ENCODE data around the gene SPSB4. TPM values are rescaled to one million over a fixed set of nuclear protein-coding genes. Genes with fewer than 3 reads are reported as not detected.
A peak's percentile ranks its signal among the peaks of the same experiment; 100 is the strongest.

The SPSB4 gene
- total RNA-seq, 2 donors from 2014 or later, result 18.2 to 48.1 TPM

DNA sequence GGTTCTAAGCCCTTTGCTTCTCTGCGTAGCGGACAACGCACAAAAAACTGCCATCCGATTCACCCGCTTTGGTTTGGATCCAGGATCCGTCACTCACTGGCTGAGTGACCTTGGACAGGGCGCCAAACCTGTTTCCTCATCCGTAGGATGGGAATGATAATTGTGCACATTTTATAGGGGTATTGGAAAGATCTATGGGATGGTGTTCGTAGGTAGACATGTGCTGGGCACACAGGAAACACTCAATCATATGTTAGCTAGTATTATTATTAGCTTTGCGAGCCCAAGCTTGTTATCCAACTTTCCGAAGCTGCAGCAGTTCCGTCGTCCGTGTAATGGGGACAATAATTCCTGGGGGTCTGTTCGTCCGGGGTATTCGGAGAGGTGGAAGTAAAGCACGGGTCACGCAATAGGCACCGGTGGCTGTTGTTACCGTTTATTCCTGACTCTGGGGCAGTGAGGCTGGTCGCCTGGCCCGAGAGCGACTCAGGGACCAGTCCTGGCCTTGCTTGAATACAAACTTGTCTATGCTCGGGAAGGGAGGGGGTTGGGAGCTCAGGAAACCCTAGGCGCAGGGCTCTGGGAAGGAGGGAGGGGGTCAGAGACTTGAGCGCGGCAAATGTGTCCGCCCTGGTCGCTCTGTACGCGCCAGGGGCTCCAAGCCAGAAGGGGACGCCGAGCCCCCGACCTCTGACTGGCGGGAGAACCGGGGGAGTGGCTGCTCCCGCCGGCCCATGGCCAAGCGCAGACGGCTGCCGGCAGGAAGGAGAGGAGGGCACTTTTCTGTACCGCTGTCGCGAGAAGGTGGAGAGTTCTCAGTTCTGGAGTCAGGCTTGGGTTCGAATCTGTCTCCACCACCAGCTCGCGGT, 1.3 kb downstream of the SPSB4 start:
- TF ChIP-seq, protein P1, sequence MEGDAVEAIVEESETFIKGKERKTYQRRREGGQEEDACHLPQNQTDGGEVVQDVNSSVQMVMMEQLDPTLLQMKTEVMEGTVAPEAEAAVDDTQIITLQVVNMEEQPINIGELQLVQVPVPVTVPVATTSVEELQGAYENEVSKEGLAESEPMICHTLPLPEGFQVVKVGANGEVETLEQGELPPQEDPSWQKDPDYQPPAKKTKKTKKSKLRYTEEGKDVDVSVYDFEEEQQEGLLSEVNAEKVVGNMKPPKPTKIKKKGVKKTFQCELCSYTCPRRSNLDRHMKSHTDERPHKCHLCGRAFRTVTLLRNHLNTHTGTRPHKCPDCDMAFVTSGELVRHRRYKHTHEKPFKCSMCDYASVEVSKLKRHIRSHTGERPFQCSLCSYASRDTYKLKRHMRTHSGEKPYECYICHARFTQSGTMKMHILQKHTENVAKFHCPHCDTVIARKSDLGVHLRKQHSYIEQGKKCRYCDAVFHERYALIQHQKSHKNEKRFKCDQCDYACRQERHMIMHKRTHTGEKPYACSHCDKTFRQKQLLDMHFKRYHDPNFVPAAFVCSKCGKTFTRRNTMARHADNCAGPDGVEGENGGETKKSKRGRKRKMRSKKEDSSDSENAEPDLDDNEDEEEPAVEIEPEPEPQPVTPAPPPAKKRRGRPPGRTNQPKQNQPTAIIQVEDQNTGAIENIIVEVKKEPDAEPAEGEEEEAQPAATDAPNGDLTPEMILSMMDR (IDR thresholded peaks at IDR 0.05), result no peak
- peak; percentile 44 to 54 (median 52) for TF ChIP-seq POLR2A (IDR thresholded peaks at IDR 0.05)
- intact Hi-C loops (cut with DNase I), result no loop called here
- peak overlapping the region; percentile 71 to 92 (median 81) for H3K27ac ChIP-seq
- no peaks in the 10 kb centered on the region for H3K27me3 ChIP-seq
- ATAC-seq (peak; percentile 43), DNase-seq (peak; percentile 67 to 80 (median 76))
- peaks cover 62% of the 10 kb centered on the region for H3K4me1 ChIP-seq
- H3K9me3 ChIP-seq, result no peaks in the 10 kb centered on the region
- no peaks in the 10 kb centered on the region for H3K36me3 ChIP-seq (replicated peaks in 1 of 2; ENCODE audit: insufficient read depth in 1 of 2, low read depth in 2 of 2)
- WGBS, 2 donors, result 1 to 2% methylated on average over 30 to 48 of the region's 48 CpGs
- H3K4me3 ChIP-seq, result peak overlapping the region; percentile 14 to 30

DNA sequence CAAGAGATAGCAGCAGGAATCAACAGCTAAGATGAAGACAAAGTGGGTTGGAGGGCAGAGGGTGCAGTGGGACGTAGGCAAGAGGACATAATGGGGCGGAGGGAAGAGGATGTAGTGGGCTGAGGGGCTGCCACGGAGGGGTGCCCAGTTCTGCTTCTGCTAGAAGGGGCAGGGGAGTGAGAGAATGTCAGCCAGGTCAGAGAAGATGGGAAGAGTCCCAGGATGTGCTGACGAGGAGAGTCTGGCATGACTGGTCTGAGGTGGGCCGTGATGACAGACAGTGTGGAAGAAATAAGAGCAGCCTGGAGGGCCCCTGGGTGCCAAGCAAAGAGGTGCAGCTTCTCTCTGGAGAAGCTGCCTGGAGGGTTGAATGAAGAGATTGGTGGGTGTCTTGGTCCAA, 4.0 kb downstream of the SPSB4 start:
- no peak overlapping the region for H3K4me3 ChIP-seq
- H3K36me3 ChIP-seq (replicated peaks in 1 of 2; ENCODE audit: insufficient read depth in 1 of 2, low read depth in 2 of 2), result no peaks in the 10 kb centered on the region
- ATAC-seq (no peak), DNase-seq (no peak)
- H3K4me1 ChIP-seq, result peaks cover 86% of the 10 kb centered on the region
- intact Hi-C loops (cut with DNase I), result no loop called here
- peak overlapping the region in 1 of 4 donors; percentile 41 for H3K27ac ChIP-seq
- TF ChIP-seq, protein P1 (IDR thresholded peaks at IDR 0.05), result no peak
- no peak for TF ChIP-seq POLR2A (IDR thresholded peaks at IDR 0.05)
- H3K27me3 ChIP-seq, result no peaks in the 10 kb centered on the region
- H3K9me3 ChIP-seq, result no peaks in the 10 kb centered on the region
- 75 to 88% methylated on average over 5 of the region's 5 CpGs for WGBS, 2 donors

DNA sequence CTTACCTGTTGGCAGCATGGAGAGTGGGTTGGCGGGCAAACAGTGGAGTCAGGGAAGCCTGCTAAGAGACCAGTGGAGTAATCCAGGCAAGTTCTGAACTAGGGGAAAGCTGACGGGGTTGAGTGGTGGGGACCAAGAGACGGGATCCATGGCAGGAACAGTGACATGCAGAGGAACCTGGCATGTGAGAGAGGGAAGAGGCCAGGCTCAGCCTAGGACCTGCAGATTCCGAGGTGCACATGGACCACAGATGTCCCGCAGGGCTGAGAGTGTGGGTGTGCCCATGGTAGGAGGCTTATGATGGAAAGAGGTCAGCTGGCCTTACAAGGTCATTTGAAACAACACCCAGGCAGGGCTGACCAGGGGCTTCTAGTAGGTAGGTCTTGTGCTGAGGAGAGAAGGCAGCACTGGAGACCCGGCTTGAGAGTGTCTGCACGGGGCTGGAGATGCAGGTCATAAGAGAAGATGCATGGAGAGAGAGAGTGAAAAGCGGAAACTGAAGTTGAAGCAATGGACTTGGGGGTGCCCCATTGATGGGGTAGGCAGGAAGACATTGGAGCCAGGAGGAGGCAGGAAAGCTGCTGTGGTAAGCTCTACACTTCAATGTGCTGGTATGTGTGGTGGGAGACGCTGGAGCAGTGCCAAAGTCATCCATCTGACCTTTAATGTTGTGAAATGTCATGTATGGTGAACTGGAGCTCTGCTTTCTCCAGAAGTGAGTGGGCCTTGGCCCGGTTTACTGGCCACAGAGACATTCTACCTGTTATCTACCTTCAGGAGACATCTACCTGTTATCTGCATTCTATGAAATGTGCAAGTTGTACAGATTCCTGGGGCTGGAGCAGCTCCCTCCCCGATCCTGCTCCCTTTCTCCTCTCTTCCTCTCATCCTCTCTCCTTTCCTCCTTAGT, 4.6 kb downstream of the SPSB4 start:
- no peaks in the 10 kb centered on the region for H3K9me3 ChIP-seq
- ATAC-seq (no peak), DNase-seq (no peak)
- H3K27me3 ChIP-seq, result no peaks in the 10 kb centered on the region
- intact Hi-C loops (cut with DNase I), result no loop called here
- TF ChIP-seq POLR2A (IDR thresholded peaks at IDR 0.05), result no peak
- TF ChIP-seq, protein P1 (IDR thresholded peaks at IDR 0.05), result no peak
- H3K4me3 ChIP-seq, result no peak overlapping the region
- WGBS, 2 donors, result 64 to 79% methylated on average over 11 of the region's 11 CpGs
- peaks cover 86% of the 10 kb centered on the region for H3K4me1 ChIP-seq
- H3K36me3 ChIP-seq (replicated peaks in 1 of 2; ENCODE audit: insufficient read depth in 1 of 2, low read depth in 2 of 2), result no peaks in the 10 kb centered on the region
- H3K27ac ChIP-seq, result peak overlapping the region; percentile 10 to 49 (median 14)

DNA sequence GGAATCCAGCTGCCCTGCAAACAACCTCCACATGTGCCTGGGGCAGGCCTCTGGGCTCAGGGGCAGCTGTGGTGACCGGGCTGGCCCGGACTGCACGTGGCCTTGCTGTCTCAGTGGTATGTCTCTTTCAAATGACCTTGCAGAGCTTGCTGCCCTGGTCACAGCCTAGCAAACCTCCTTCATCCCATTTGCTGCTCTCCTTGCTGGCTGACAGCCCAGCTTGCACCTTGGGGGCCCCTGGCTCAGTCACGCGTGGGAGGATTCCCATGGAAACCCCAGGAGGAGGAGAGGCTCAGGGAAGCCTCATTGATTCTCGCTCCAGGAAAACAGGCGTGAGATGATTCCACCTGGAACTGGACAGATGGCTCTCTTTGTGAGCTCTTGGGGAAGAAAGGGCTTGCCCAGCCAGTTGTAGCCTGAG, 5.6 kb downstream of the SPSB4 start:
- H3K9me3 ChIP-seq, result no peaks in the 10 kb centered on the region
- no peaks in the 10 kb centered on the region for H3K27me3 ChIP-seq
- peaks cover 81% of the 10 kb centered on the region for H3K4me1 ChIP-seq
- 28 to 47% methylated on average over 5 to 7 of the region's 7 CpGs for WGBS, 2 donors
- no peak overlapping the region for H3K4me3 ChIP-seq
- TF ChIP-seq POLR2A (IDR thresholded peaks at IDR 0.05), result no peak
- TF ChIP-seq, protein P1 (IDR thresholded peaks at IDR 0.05), result no peak
- DNase-seq (peak in 3 of 4 donors; percentile 23 to 51 (median 40)), ATAC-seq (no peak)
- intact Hi-C loops (cut with DNase I), result no loop called here
- no peaks in the 10 kb centered on the region for H3K36me3 ChIP-seq (replicated peaks in 1 of 2; ENCODE audit: insufficient read depth in 1 of 2, low read depth in 2 of 2)
- H3K27ac ChIP-seq, result peak overlapping the region; percentile 10 to 49 (median 14)

Data from body of pancreas (tissue), 4 donors.